Measurements from ENCODE around the gene ZSWIM1. TPM values are rescaled to one million over a fixed set of nuclear protein-coding genes. Genes with fewer than 3 reads are reported as not detected.

ZSWIM1 gene
- total RNA-seq, 1 experiment from 2014 or later, result 19.0 TPM

DNA sequence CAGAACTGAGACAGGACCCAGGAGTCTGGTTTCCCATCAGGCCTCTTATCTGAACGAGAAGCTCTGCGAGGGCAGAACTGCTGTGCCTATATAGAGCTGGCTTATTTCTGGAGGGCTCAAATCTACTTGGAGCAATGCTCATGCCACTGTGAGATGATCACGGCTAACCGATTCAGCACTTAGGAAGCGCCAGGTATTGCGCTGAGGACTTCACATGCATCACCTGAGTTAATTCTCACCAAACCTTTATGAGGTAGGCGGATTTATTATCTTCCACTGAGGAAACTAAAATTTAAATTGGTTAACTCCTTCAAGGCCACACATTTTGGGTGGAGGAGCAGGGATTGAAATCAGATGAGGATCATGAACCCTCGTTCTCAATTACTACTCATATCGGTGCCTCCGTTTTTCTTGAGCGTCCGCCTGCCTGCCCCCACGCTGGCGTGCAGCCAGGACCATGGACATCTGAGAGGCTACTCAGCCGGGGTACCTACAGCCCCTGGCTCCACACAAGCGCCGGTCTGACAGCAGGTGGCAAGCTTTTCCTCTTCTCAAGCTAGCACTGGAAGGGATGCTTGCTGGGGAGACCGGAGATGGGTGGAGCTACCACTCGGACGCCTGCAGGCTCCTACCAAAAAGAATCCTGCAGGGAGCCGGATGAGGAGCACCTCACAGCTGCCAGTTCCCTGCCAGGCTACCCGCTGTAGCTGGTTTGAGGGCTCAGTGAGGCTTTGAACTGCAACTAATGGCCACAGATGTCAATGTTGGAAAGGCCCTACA lies 52.4 kb downstream of the ZSWIM1 start:
- no peaks in the 10 kb centered on the region for H3K9me3 ChIP-seq (ENCODE audit: low read length)
- peaks cover 5% of the 10 kb centered on the region; the same call in 1 of the 2 replicates for H3K36me3 ChIP-seq (ENCODE audit: insufficient read depth, low read length)
- H3K4me3 ChIP-seq (ENCODE audit: low read length), result peak overlapping the region; percentile 95
- DNase-seq, result peak; percentile 70
- H2AFZ ChIP-seq (ENCODE audit: low read length), result peak overlapping the region; percentile 75; the same call in 1 of the 2 replicates
- H3K9ac ChIP-seq (ENCODE audit: low read length), result peak overlapping the region; percentile 99
- H3K79me2 ChIP-seq (ENCODE audit: low read length), result peaks cover 31% of the 10 kb centered on the region
- H3K4me2 ChIP-seq (ENCODE audit: low read depth, low read length, poor library complexity, severe bottlenecking), result peak overlapping the region; percentile 94
- peaks cover 11% of the 10 kb centered on the region for H3K4me1 ChIP-seq (ENCODE audit: low read length)
- peak overlapping the region; percentile 87; the same call in 1 of the 2 replicates for H3K27ac ChIP-seq (ENCODE audit: low read length)
- H3K9me2 ChIP-seq (replicated peaks; ENCODE audit: insufficient read depth, low read length), result no peaks in the 10 kb centered on the region
- H3K27me3 ChIP-seq (ENCODE audit: low read length), result no peaks in the 10 kb centered on the region
- H4K20me1 ChIP-seq (ENCODE audit: insufficient read depth, low read depth, low read length), result no peaks in the 10 kb centered on the region

DNA sequence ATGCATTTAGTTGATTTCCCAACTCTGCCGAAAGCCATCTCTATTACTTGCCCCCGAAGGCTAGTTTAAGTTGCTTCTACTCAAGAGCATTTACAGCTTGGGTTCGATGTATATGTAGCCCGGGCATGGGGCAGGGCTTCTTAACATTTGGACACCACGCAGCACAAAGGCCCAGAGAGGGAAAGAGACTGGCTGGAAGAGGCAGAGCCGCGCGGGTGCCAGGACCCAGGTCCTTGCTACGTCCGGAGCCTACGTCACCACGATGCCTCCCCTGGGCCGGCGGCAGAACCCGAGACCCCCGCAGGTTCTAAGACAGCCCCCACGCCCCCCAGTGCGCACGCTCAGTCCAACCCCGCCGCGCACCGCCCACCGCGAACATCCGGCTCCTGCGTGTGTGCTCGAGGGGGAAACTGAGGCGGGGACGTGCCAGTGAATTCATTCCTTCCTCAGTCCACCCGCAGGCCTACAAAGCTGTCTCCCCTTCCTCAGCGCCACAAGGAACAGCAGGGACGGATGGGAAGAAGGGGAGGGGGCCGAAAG lies 53.1 kb downstream of the ZSWIM1 start:
- H3K27me3 ChIP-seq (ENCODE audit: low read length), result no peaks in the 10 kb centered on the region
- peaks cover 11% of the 10 kb centered on the region for H3K4me1 ChIP-seq (ENCODE audit: low read length)
- H3K9me2 ChIP-seq (replicated peaks; ENCODE audit: insufficient read depth, low read length), result no peaks in the 10 kb centered on the region
- peak overlapping the region; percentile 75; the same call in 1 of the 2 replicates for H2AFZ ChIP-seq (ENCODE audit: low read length)
- no peaks in the 10 kb centered on the region for H3K9me3 ChIP-seq (ENCODE audit: low read length)
- peak overlapping the region; percentile 94 for H3K4me2 ChIP-seq (ENCODE audit: low read depth, low read length, poor library complexity, severe bottlenecking)
- peak overlapping the region; percentile 95 for H3K4me3 ChIP-seq (ENCODE audit: low read length)
- peak; percentile 90 for DNase-seq
- H3K36me3 ChIP-seq (ENCODE audit: insufficient read depth, low read length), result peaks cover 7% of the 10 kb centered on the region; the same call in 1 of the 2 replicates
- H4K20me1 ChIP-seq (ENCODE audit: insufficient read depth, low read depth, low read length), result no peaks in the 10 kb centered on the region
- H3K79me2 ChIP-seq (ENCODE audit: low read length), result peaks cover 31% of the 10 kb centered on the region
- peak overlapping the region; percentile 87 for H3K27ac ChIP-seq (ENCODE audit: low read length)
- H3K9ac ChIP-seq (ENCODE audit: low read length), result peak overlapping the region; percentile 99

Other genes with a start within 250 kb of the ZSWIM1 start
- gene WFDC9, start 249.9 kb upstream of the ZSWIM1 start, total RNA-seq (2014; rRNA removed; shearing (Covaris generic); ENCODE audit: low replicate concordance), result not detected in 2 replicates
- not detected in 2 replicates for gene WFDC11, start 211.0 kb upstream of the ZSWIM1 start, total RNA-seq (2014; rRNA removed; shearing (Covaris generic); ENCODE audit: low replicate concordance)
- not detected in 2 replicates for gene WFDC13, start 179.2 kb upstream of the ZSWIM1 start, total RNA-seq (2014; rRNA removed; shearing (Covaris generic); ENCODE audit: low replicate concordance)
- gene WFDC10B, start 176.2 kb upstream of the ZSWIM1 start, total RNA-seq (2014; rRNA removed; shearing (Covaris generic); ENCODE audit: low replicate concordance), result not detected in 2 replicates
- not detected in 2 replicates for gene SPINT4, start 158.9 kb upstream of the ZSWIM1 start, total RNA-seq (2014; rRNA removed; shearing (Covaris generic); ENCODE audit: low replicate concordance)
- gene WFDC3, start 89.3 kb upstream of the ZSWIM1 start, total RNA-seq (2014; rRNA removed; shearing (Covaris generic); ENCODE audit: low replicate concordance), result not detected in 2 replicates
- gene DNTTIP1, start 89.3 kb upstream of the ZSWIM1 start, total RNA-seq (2014; rRNA removed; shearing (Covaris generic); ENCODE audit: low replicate concordance), result 14.2 and 36.0 TPM in 2 replicates
- gene UBE2C, start 68.6 kb upstream of the ZSWIM1 start, total RNA-seq (2014; rRNA removed; shearing (Covaris generic); ENCODE audit: low replicate concordance), result 124 and 141 TPM in 2 replicates
- gene TNNC2, start 53.9 kb upstream of the ZSWIM1 start, total RNA-seq (2014; rRNA removed; shearing (Covaris generic); ENCODE audit: low replicate concordance), result not detected in 2 replicates
- gene SNX21, start 47.4 kb upstream of the ZSWIM1 start, total RNA-seq (2014; rRNA removed; shearing (Covaris generic); ENCODE audit: low replicate concordance), result not detected in 2 replicates
- 93.7 and 96.4 TPM in 2 replicates for gene ACOT8, start 23.8 kb upstream of the ZSWIM1 start, total RNA-seq (2014; rRNA removed; shearing (Covaris generic); ENCODE audit: low replicate concordance)
- gene ZSWIM3, start 23.6 kb upstream of the ZSWIM1 start, total RNA-seq (2014; rRNA removed; shearing (Covaris generic); ENCODE audit: low replicate concordance), result 8.9 and 9.9 TPM in 2 replicates
- 4.7 TPM in 1 of 2 replicates, not detected in the other for gene SPATA25, start 6.4 kb downstream of the ZSWIM1 start, total RNA-seq (2014; rRNA removed; shearing (Covaris generic); ENCODE audit: low replicate concordance)
- 3.1 and 4.3 TPM in 2 replicates for gene NEURL2, start 10.0 kb downstream of the ZSWIM1 start, total RNA-seq (2014; rRNA removed; shearing (Covaris generic); ENCODE audit: low replicate concordance)
- gene CTSA, start 10.1 kb downstream of the ZSWIM1 start, total RNA-seq (2014; rRNA removed; shearing (Covaris generic); ENCODE audit: low replicate concordance), result 39.5 and 52.9 TPM in 2 replicates
- gene PLTP, start 30.9 kb downstream of the ZSWIM1 start, total RNA-seq (2014; rRNA removed; shearing (Covaris generic); ENCODE audit: low replicate concordance), result 19.8 and 29.0 TPM in 2 replicates
- 10.0 and 12.0 TPM in 2 replicates for gene PCIF1, start 53.5 kb downstream of the ZSWIM1 start, total RNA-seq (2014; rRNA removed; shearing (Covaris generic); ENCODE audit: low replicate concordance)
- 13.2 and 20.3 TPM in 2 replicates for gene ZNF335, start 91.0 kb downstream of the ZSWIM1 start, total RNA-seq (2014; rRNA removed; shearing (Covaris generic); ENCODE audit: low replicate concordance)
- gene MMP9, start 127.7 kb downstream of the ZSWIM1 start, total RNA-seq (2014; rRNA removed; shearing (Covaris generic); ENCODE audit: low replicate concordance), result not detected in 2 replicates
- gene SLC12A5, start 148.0 kb downstream of the ZSWIM1 start, total RNA-seq (2014; rRNA removed; shearing (Covaris generic); ENCODE audit: low replicate concordance), result not detected in 2 replicates
- gene NCOA5, start 208.7 kb downstream of the ZSWIM1 start, total RNA-seq (2014; rRNA removed; shearing (Covaris generic); ENCODE audit: low replicate concordance), result 20.4 and 32.8 TPM in 2 replicates
- 6.3 and 12.1 TPM in 2 replicates for gene CD40, start 237.1 kb downstream of the ZSWIM1 start, total RNA-seq (2014; rRNA removed; shearing (Covaris generic); ENCODE audit: low replicate concordance)